Tibial nerve (tissue), 4 donors: ENCODE data around the gene TOR4A.
A peak's percentile ranks its signal among the peaks of the same experiment; 100 is the strongest.

ENCODE experiments used
- CTCF ChIP-seq, 5 experiments: fragments of 200-600 bp in 3 of 5; fragments of 450-650 bp in 2 of 5; sonication (generic) in 3 of 5; IDR thresholded peaks; one replicate each; pipeline ENCODE4 v1.5.1; 2016 to 2019; ENCODE audit warnings: antibody characterized with exemption in 5 of 5, mild to moderate bottlenecking in 3 of 5, moderate library complexity in 2 of 5
- EP300 ChIP-seq, 2 donors: sonication (generic); formaldehyde crosslinking; IDR thresholded peaks; one replicate each; pipeline ENCODE4 v1.6.1; 2017; ENCODE audit warnings: antibody characterized with exemption in 2 of 2, mild to moderate bottlenecking in 1 of 2

- TF ChIP-seq CTCF (IDR thresholded peaks at IDR 0.05): peak; percentile 97 to 99 (median 98)
- TF ChIP-seq EP300 (IDR thresholded peaks at IDR 0.05): peak in 1 of 2 donors; percentile 13
Observed at GRCh38 chr9:137236238-137236935, 41.1 kb upstream of the TOR4A start.
